Measurements from ENCODE around the gene CPA5. TPM values are rescaled to one million over a fixed set of nuclear protein-coding genes. Genes with fewer than 3 reads are reported as not detected.

Gene CPA5
- total RNA-seq, 1 donor = not detected

DNA sequence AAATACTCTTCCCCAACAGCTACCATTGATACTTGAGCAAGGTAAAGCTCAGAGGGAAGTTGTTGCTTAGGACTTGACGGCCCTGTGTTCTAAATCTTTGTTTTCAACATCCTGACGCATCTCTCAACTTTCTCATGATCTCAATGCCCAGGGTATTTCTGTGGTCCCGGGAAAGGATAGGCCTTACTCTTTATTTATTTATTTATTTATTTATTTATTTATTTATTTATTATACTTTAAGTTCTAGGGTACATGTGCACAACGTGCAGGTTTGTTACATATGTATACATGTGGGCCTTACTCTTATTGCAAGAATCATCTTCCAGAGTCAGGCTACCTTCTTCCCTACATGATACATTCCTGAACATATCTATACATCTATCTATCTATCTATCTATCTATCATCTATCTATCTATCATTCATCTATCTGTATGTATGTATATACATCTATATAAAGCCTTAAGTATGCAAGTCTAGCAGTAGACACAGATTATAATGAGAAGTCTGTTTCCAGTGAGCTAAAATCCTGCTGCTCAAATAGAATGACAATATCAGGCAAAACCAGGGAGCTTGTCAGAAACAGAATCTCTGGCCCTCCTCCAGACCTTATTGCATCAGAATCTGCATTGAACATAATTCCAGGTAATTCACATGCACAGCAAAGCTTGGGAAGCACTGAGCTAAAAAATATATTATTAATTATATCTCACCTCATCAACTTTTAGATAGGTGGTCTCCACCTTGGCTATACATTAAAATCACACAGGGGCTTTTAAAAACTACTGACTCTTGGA is 12.2 kb upstream of the CPA5 start:
- DNase-seq (ENCODE audit: low read depth in 2 of 3, low spot score in 2 of 3) = no peak

DNA sequence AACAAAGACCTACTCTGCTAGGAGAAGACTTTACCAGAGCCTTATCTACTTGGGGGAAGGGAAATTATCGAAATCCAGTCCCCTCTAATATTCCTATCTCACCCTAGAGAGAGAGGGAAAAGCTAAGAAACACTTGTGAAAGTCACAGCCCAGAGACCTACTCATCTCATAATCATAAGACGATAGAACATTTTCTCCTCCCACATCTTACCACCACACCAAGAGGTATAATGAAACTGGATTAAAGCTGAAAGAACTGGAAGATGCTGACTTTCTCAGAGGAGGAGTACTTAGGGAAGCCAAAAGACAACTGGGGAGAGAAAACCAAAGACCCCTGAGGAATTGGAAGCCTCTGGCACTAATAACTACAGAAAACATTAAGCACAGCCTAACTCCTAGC is 10.8 kb upstream of the CPA5 start:
- no peak for DNase-seq (ENCODE audit: low read depth in 2 of 3, low spot score in 2 of 3)

DNA sequence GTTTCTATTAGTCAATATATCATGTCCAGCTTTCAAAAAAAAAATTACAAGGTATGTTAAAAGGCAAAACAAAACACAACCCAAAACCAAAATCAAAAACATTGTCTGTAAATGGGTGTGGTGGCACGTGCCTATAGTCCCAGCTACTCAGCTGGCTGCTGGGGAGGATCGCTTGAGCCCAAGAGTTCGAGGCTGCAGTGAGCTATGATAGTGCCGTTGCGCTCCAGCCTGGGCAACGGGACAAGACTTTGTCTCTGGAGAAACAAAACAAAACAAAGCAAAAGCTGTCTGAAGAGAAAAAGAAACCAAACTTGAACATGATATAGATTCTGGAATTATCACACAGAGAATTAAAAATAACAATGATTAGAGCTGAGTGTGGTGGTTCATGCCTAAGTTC is 10.3 kb upstream of the CPA5 start:
- DNase-seq (ENCODE audit: low read depth in 2 of 3, low spot score in 2 of 3) = no peak

DNA sequence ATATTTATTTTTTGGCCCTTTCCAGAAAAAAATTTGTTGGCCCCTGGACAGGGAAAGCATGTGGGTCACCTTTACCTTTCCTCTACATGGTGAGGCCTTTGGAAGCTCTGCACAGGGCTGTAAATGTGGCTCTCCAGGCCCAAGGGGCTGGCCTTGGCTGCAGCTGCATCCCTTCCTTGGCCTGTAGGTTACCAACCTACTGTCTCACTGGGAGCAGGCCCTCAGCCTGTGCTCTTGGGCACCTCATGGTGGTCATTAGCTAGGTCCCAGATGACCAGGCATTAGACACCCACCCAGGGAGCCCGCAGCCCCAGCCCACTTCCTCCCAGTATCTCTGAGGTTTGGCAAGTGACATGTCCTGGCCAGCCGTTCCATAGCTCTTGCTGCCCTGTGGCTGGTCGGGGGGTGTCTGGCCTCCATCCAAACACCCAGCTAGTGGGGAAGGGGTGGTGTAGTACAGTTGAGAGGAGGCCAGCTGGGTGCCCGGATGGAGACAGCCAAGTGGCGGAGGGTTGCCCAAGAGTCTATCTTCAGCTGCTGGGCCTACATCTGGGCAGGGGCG is 7.1 kb upstream of the CPA5 start:
- no peak for DNase-seq (ENCODE audit: low read depth in 2 of 3, low spot score in 2 of 3)

DNA sequence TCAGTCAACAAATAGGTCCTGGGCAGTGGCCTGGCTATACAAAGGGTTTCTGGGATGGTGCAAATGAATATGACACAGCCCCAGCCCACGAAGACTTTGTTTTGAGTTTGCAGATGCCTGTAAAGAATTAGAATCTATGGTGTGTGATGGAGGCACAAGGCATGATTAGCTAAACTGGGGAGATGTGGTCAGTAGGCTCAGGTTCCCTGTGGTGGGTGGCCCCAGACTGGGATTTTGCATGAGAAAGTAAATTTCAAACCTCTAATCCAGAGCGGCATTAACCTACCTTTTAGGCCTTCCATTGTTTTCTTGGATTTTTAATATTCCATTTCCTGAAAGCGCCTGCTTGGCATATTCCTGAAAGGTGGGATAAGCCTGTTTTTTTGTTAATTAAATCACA is 6.4 kb upstream of the CPA5 start:
- no peak for DNase-seq (ENCODE audit: low read depth in 2 of 3, low spot score in 2 of 3)

DNA sequence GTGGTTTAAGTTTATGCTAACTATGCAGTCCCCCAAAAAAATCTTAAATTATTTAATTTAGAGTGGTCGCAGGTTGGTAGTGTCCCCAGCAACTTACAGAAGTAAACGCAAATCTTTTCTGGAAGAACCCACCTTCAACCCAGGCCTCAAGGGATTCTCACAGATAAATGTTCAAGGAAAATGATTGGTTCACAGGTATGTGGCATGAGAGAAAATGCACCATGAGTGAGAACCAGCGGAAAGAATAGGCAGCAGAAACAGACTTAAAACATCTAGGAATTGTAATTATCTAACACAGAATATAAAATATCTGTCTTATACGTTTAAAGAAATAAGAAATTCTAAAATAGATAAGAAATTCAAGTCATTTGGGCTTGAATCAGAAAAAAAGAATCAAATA is 2.7 kb upstream of the CPA5 start:
- DNase-seq (ENCODE audit: low read depth in 2 of 3, low spot score in 2 of 3) = no peak

DNA sequence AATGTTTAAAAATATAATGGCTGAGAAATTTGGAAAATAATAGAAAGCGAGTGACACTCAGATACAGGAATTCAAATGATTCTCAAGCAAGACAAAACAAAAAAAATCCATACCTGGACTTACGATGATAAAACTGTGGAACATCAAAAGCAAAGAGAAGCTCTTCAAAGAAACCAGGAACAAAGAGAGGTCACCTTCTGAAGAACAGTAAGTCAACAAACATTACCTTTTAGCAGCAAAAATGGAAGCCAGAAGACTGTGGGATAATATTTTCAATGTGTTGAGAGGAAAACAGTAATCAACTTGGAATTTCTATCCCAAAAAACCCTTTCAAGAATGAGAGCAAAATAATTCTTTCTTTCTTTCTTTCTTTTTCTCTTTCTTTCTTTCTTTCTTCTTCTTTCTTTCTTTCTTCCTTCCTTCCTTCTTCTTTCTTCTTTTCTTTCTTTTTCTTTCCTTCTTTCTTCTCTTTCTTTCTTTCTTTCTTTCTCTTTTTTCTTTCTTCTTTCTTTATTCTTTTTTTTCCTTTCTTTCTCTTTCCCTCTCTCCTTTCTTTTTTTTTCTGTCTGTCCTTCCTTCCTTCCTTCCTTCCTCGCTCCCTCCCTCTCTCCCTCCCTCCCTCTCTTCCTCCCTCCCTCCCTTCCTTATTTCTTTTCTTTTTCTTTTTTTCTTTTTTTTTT is 1.8 kb upstream of the CPA5 start:
- no peak for DNase-seq (ENCODE audit: low read depth in 2 of 3, low spot score in 2 of 3)

DNA sequence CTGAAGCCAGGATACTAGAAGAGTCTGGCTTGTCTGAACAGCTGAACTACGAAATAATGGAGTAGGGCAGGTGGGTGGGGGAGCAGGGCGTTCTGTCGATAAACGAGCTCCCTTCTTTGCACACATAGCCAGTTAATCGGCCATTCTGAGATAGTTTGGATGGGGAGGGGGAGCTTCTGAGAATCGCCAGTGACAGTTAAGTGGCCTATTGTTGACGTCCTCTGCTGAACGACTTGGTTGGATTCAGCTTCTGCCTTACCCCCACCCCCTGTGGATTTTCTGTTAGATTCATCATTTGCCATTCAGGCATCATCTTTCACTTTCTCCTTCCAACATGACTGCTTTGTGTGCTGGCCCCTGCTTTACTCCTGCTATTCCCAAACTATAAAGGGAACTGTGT is 520 bp downstream of the CPA5 start:
- no peak for DNase-seq (ENCODE audit: low read depth in 2 of 3, low spot score in 2 of 3)

DNA sequence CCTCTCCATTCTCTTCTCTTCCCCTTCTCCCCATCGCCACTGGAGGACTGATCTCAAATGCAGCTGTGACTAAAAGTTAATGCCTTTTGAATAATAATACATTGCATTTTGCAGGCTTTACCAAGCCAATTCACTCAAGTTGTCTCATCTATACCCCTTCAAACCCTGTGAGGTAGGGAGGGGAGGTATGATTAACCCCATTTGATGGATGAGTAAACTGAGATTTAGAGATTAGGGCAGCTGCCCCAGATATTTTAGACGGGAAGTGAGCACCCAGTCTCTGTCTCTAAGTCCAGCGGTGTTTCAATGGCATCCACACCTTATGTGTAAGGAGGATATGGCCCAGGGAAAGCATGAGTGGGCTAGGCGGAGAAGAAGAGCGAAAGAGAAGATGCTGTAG is 1.1 kb downstream of the CPA5 start:
- DNase-seq (ENCODE audit: low read depth in 2 of 3, low spot score in 2 of 3) = no peak

DNA sequence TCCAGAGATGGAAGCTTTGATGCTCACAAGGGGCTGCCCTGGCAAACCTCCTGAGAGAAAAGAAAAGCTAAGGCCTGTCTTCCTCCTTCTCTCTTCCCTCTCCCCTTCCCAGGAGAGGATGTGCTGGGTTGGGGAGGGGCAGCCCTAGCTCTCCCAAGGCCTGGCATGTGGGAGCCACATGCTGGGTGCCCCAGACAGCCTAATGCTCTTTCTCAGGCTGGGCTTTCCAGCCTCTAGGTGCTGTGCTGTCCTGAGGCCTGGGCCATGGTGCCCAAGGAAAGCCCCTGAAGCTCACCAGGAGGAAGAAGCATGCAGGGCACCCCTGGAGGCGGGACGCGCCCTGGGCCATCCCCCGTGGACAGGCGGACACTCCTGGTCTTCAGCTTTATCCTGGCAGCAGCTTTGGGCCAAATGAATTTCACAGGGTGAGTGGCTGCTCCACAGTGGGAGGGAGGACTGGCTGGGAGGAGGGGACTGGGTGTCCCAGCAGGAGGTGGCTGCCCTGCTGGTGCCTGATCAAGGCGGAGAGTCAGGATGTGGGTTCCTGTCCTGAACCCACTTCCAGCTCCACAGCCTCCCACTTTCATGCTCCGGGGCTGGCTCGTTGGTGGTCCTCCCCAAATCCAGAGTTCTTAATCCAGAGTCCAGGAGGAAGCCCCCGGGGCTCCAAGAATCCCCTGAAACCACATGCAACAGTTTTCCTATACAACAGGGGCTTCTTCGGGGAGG is 1.7 kb downstream of the CPA5 start:
- DNase-seq (ENCODE audit: low read depth in 2 of 3, low spot score in 2 of 3) = no peak

DNA sequence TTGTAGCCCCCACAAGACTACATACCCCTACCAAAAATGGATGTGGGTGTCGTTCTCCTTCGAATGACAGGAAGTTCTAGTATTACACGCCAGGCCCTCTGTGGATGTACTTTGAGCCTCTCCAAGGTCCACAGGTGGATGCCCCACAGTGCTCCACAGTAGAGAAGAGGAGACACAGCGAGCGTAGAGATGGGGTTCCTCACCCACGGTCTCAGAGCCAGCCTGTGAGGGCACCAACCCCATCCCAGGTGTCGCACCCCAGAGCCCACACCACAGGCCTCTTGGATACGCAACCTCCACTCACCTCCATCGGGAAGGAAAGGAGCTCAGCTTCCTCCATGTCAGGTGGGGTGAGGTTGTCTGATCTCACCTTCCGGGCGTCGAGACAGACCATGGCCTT is 2.3 kb downstream of the CPA5 start:
- DNase-seq (ENCODE audit: low read depth in 2 of 3, low spot score in 2 of 3) = no peak

DNA sequence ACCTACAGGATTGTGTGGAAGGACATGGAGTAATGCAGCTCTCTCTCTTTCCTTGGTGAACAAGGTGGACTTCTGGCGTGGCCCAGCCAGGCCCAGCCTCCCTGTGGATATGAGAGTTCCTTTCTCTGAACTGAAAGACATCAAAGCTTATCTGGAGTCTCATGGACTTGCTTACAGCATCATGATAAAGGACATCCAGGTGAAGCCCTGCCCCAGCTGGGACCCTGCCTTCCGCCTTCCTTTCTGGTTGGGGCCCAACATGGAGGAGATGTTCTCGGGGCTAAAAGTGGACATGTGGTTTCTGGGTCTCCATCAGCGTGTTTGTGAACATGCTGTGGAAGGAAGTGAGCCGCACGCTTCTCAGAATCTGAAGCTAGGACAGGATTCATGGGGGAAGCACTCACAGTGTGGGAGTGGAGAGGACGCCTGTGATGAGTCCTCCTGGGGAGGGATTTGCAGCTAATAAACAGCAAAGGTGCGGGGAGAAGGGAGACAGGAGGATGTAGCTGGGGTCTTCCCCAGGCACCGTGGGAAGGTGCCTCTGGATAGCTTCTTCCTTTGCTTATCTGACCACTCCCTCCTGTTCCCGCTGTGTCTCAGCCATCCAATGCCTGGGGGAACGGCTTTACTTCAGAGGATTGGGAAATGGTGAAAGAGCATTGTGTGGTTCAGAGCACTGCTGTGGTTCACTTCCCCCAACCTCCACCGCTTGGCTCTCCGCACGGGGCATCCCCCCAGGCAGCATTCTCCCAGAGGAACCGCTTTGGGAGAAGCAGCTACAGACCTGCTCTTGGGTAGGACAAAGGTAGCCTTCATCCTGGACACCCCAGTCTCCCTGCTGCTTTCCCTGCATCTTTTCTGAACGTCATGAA is 5.5 kb downstream of the CPA5 start:
- no peak for DNase-seq (ENCODE audit: low read depth in 2 of 3, low spot score in 2 of 3)

DNA sequence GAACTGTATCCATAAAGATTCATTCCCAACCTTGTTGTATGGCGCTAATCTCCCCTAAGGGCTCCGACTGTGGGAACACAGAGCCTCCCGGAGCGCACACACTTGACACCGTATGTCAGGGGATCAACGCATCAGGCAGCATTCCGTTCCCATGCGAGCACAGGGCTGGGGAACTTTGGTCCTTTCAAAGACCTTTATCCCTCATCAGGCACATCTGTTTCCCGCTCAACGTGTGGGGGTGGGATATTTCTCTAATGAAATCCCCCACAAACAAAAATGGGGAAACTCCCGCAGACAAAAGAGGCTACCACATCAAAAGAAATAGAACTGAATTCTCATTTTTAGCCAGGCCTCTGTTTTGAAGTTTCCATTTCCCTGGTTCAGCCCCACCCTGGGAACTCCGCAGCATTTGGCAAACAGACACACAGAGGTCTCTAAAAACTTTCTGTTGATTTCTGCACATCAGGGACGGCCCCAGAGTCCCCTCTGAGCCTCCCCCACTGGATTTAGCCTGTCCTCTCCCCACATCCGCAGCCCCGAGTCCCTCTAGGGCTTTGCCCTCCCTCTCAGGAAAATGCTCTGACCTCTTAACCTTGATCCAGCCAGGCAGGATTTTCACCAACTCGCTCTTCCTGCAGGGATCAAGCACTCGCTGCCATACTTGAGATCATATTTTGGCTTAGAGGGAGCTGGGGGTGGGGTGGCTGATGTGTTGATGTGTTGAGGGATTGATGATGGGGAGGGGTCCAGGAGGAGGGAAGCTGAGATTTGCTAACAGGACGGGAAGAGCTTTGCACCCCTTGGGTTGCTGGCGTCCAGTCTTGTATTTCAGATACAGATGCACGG is 6.6 kb downstream of the CPA5 start:
- DNase-seq (ENCODE audit: low read depth in 2 of 3, low spot score in 2 of 3) = no peak

DNA sequence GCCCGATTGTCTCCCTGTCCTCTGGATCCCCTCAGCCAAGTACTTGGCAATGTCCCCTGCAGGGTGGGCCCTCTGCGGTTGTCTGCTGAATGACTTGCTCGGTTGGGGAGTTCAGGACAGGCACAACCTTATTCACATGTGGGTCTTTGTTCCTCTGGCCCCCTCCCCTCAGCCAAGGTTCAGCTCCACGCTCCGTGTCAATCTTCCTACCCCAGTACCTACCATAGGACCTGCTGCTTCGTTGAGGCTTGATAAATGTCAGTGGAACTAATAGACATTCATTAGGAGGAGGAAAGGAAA is 7.1 kb downstream of the CPA5 start:
- DNase-seq (ENCODE audit: low read depth in 2 of 3, low spot score in 2 of 3) = no peak

DNA sequence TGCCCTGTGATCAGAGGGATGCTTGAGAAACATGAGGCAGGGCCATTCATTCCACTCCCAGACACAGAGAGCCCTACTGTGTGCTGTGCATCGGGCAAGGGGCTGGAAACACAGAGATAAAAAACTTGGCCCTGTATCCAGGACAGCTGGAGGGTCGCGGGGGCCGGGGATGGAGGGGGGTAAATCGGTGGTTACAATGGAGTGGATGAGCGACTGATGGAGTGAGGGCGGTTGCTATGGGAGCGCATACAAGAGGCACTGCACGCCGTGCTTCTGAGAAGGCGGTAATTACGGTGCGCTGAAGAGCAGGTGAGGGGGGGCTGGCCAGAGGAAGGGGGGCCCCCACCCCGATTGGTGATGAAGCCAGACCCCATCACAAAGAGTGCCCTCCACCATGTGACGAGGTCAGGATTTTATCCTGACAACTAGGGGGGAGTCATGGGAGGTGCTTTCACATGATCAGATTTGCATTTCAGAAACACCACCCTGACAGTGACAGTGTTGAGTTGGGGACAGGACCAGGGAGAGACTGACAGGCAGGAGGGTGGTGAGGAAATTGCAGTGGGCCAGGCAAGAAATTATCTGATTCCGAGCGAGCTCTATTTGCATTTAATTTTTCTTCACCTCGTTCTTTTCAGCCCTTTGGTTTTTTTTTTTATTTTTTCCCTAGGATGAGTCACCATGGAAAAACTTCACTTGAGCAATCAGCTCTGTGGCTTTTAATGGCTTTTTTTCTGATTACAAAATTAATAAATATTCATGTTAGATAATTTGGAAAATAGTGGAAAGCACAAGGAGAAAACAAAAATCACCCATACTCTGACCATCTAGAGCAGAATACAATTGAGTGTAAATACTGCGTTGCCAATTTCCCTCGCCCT is 7.8 kb downstream of the CPA5 start:
- DNase-seq (ENCODE audit: low read depth in 2 of 3, low spot score in 2 of 3) = no peak

DNA sequence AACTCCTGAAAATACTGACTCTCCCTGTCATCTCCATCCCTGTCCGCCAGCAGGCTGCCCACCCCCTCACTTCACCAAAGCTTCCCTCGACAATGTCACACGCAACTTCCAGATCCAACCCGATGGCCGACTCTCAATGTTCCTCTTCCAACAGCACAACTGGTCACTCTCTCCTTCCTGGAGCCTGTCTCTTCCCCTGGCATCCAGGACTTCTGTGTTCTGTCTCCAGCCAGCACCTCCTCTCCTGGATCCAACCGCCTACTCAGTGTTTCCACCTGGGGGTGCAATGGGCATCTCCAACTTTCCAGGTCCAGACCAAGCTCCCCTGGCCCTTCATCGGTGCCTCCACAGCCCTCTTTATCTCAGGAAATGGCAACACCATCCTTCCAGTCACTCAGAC is 8.6 kb downstream of the CPA5 start:
- DNase-seq (ENCODE audit: low read depth in 2 of 3, low spot score in 2 of 3) = no peak

DNA sequence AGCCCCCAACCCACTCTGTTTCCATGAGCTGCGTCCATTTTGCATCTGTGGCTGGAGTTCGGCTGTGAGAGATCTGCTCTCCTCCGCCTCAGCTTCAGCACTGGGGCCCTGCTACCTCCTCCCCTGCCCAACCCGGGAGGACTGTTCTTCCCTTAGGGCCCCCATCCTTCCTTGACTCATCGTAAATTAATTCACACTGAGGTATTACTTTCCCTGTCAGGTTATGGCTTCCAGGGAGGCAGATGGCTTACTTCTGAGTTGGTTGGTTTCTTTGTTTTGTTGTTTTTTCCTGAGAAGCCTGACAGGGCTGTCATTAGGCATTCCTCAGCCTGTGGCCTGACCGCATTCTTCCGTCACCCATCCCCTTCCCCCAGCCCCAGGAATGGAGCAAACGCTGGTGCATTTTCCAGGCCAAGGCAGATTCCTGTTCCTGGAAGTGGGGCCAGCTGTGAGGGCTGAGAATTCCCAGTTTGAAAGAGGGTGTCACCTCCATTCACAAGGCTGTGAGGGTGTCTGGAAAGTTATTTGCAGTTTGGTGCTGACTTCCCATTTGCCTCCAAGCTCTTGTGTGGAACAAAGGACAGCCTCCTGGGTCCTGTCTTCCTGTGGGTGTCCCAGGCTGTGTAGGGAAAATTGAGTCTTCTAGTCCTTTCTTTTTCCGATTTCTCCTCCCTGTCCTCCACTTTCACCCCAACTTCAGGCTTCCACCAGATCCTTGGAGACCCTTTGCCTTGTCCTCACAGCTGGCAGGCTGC is 11.7 kb downstream of the CPA5 start:
- no peak for DNase-seq (ENCODE audit: low read depth in 2 of 3, low spot score in 2 of 3)

All from hematopoietic multipotent progenitor cell (in vitro differentiated cells).